H1 (cell line): ENCODE measurements around the gene DLEC1. TPM values are rescaled to one million over a fixed set of nuclear protein-coding genes. Genes with fewer than 3 reads are reported as not detected.

Source experiments
- CTCF ChIA-PET: fragments of 300-600 bp; sonication (Branson Sonifier 250); formaldehyde crosslinking; loops from one replicate; lab custom pipeline; 2021; ENCODE audit not compliant: partially characterized antibody; lab: Charles Lee
- POLR2A ChIA-PET: fragments of 300-600 bp; sonication (Branson Sonifier 250); formaldehyde crosslinking; loops from one replicate; lab custom pipeline; 2021; ENCODE audit warnings: inconsistent platforms; ENCODE audit not compliant: partially characterized antibody; lab: Charles Lee
- DNase-seq, 2 experiments: peaks; one replicate each; pipeline versions ENCODE4 v3.0.0 to v3.0.0-alpha.2; 2010 to 2022; ENCODE audit warnings: low spot score in 2 of 2, low read depth in 1 of 2, mixed read lengths in 1 of 2
- FAIRE-seq: peaks from 2 replicates; lab custom pipeline; 2011; peaks lifted over from hg19 to GRCh38; lab: Jason Lieb, UNC
- H2AFZ ChIP-seq: 2 replicates; pipeline ENCODE4 v1.8.1; 2012; ENCODE audit warnings: low read length, inconsistent platforms
- H2AK5ac ChIP-seq: 2 replicates; pipeline ENCODE4 v1.6.1; 2013; ENCODE audit warnings: low read depth, low read length
- H2BK120ac ChIP-seq: replicated peaks from 2 replicates; pipeline ENCODE3; 2013; ENCODE audit warnings: low read depth, low read length, inconsistent platforms
- H2BK12ac ChIP-seq: 2 replicates; pipeline ENCODE4 v1.6.1; 2013; ENCODE audit warnings: low read depth, low read length
- H2BK15ac ChIP-seq: 2 replicates; pipeline ENCODE4 v1.6.1; 2013; ENCODE audit warnings: low read length
- H2BK20ac ChIP-seq: 2 replicates; pipeline ENCODE4 v1.6.1; 2013; ENCODE audit warnings: low read length
- H2BK5ac ChIP-seq: 2 replicates; pipeline ENCODE4 v1.6.1; 2013; ENCODE audit warnings: low read depth, low read length
- H3K14ac ChIP-seq: 2 replicates; pipeline ENCODE4 v1.6.1; 2013; ENCODE audit warnings: inconsistent platforms; ENCODE audit not compliant: insufficient read length
- H3K18ac ChIP-seq: 2 replicates; pipeline ENCODE4 v1.6.1; 2013; ENCODE audit warnings: low read length; ENCODE audit errors: extremely low read depth
- H3K23ac ChIP-seq: 2 replicates; pipeline ENCODE4 v1.6.1; 2013; ENCODE audit warnings: inconsistent platforms; ENCODE audit not compliant: insufficient read length
- H3K23me2 ChIP-seq: 2 replicates; pipeline ENCODE4 v1.6.1; 2013; ENCODE audit warnings: low read depth, low read length
- H3K27ac ChIP-seq: 2 replicates; pipeline ENCODE4 v1.6.1; 2011; ENCODE audit warnings: low read depth, low read length, inconsistent platforms
- H3K27me3 ChIP-seq, 4 experiments: replicated peaks in 1 of 4; 1 replicate in 1 of 4; 2 replicates in 3 of 4; pipeline versions ENCODE4 v1.6.1 to v1.8.1; 2011 to 2013; ENCODE audit warnings: low read length in 3 of 4, mild to moderate bottlenecking in 3 of 4, inconsistent platforms in 2 of 4, mixed read lengths in 2 of 4, moderate library complexity in 1 of 4; ENCODE audit not compliant: control insufficient read depth in 3 of 4, insufficient read depth in 3 of 4; ENCODE audit errors: extremely low read depth in 1 of 4
- H3K36me3 ChIP-seq, 4 experiments: 2 replicates each; pipeline versions ENCODE4 v1.6.1 to v1.8.1; 2011 to 2013; ENCODE audit warnings: mild to moderate bottlenecking in 4 of 4, low read length in 3 of 4, moderate library complexity in 2 of 4, control low read depth in 1 of 4, inconsistent platforms in 1 of 4; ENCODE audit not compliant: insufficient read depth in 4 of 4, control insufficient read depth in 2 of 4
- H3K4ac ChIP-seq: replicated peaks from 2 replicates; pipeline ENCODE3; 2013; ENCODE audit warnings: low read length, low read depth, mixed read lengths, inconsistent platforms; ENCODE audit not compliant: insufficient read length
- H3K4me1 ChIP-seq, 4 experiments: replicated peaks in 1 of 4; 1 replicate in 1 of 4; 2 replicates in 3 of 4; pipeline versions ENCODE4 v1.6.1 to v1.8.1; 2011 to 2013; ENCODE audit warnings: low read length in 3 of 4, inconsistent platforms in 2 of 4, mixed read lengths in 1 of 4; ENCODE audit not compliant: insufficient read depth in 4 of 4, control insufficient read depth in 3 of 4
- H3K4me2 ChIP-seq, 2 experiments: 2 replicates each; pipeline versions ENCODE4 v1.6.1 to v1.8.1; 2011 to 2013; ENCODE audit warnings: low read depth in 2 of 2, low read length in 2 of 2, control low read depth in 1 of 2, inconsistent platforms in 1 of 2, mild to moderate bottlenecking in 1 of 2; ENCODE audit not compliant: insufficient read depth in 1 of 2
- H3K4me3 ChIP-seq, 4 experiments: fragments of 200-600, 300-600 bp in 1 of 4; sonication (generic), shearing (Covaris generic), sonication (Bioruptor Twin) in 1 of 4; 2 replicates each; pipeline versions ENCODE4 v1.5.1 to v1.8.1; 2011 to 2016; ENCODE audit warnings: low read length in 4 of 4, low read depth in 3 of 4, control low read depth in 2 of 4, inconsistent platforms in 2 of 4, mild to moderate bottlenecking in 2 of 4, mixed read lengths in 1 of 4, moderate library complexity in 1 of 4; ENCODE audit not compliant: insufficient read depth in 2 of 4; ENCODE audit errors: extremely low read depth in 1 of 4
- H3K56ac ChIP-seq: replicated peaks from 2 replicates; pipeline ENCODE3; 2013; ENCODE audit warnings: low read depth, mild to moderate bottlenecking, mixed read lengths, low read length, inconsistent platforms; ENCODE audit not compliant: insufficient read length
- H3K79me1 ChIP-seq: 2 replicates; pipeline ENCODE4 v1.6.1; 2013; ENCODE audit warnings: low read depth, low read length, control low read depth
- H3K79me2 ChIP-seq, 2 experiments: 2 replicates each; pipeline versions ENCODE4 v1.6.1 to v1.8.1; 2012 to 2013; ENCODE audit warnings: low read length in 2 of 2, mild to moderate bottlenecking in 2 of 2, inconsistent platforms in 1 of 2; ENCODE audit not compliant: insufficient read depth in 2 of 2, control insufficient read depth in 1 of 2
- H3K9ac ChIP-seq, 4 experiments: replicated peaks in 1 of 4; 1 replicate in 1 of 4; 2 replicates in 3 of 4; pipeline versions ENCODE4 v1.6.1 to v1.8.1; 2011 to 2013; ENCODE audit warnings: low read depth in 3 of 4, low read length in 3 of 4, control low read depth in 2 of 4, mild to moderate bottlenecking in 2 of 4, moderate library complexity in 2 of 4, inconsistent platforms in 1 of 4; ENCODE audit errors: extremely low read depth in 1 of 4
- H3K9me3 ChIP-seq, 2 experiments: 2 replicates each; pipeline versions ENCODE4 v1.6.1 to v1.8.1; 2012 to 2013; ENCODE audit warnings: mild to moderate bottlenecking in 2 of 2, moderate library complexity in 2 of 2, control low read depth in 1 of 2, inconsistent platforms in 1 of 2, low read depth in 1 of 2, low read length in 1 of 2, mixed read lengths in 1 of 2; ENCODE audit not compliant: insufficient read depth in 2 of 2
- H4K20me1 ChIP-seq, 2 experiments: replicated peaks in 1 of 2; 2 replicates each; pipeline versions ENCODE3 to v1.8.1; 2011 to 2013; ENCODE audit warnings: inconsistent platforms in 2 of 2, low read length in 2 of 2, mild to moderate bottlenecking in 1 of 2; ENCODE audit not compliant: insufficient read depth in 2 of 2, control insufficient read depth in 1 of 2
- H4K5ac ChIP-seq: 2 replicates; pipeline ENCODE4 v1.6.1; 2013; ENCODE audit warnings: low read length, low read depth, mixed read lengths, inconsistent platforms; ENCODE audit not compliant: insufficient read length
- H4K8ac ChIP-seq: 2 replicates; pipeline ENCODE4 v1.8.0; 2013; ENCODE audit warnings: mild to moderate bottlenecking, moderate library complexity, low read length, inconsistent platforms; ENCODE audit not compliant: insufficient read depth; ENCODE audit errors: extremely low read depth
- H4K91ac ChIP-seq: replicated peaks from 2 replicates; pipeline ENCODE3; 2013; ENCODE audit warnings: low read length, mixed read lengths, inconsistent platforms; ENCODE audit not compliant: insufficient read length
- HDAC6 ChIP-seq: IDR thresholded peaks from one replicate; pipeline ENCODE4 v1.7.1; 2012; ENCODE audit warnings: low read depth, mild to moderate bottlenecking, inconsistent platforms, low read length, moderate library complexity
- RAD21 ChIP-seq, 2 experiments: IDR thresholded peaks in 1 of 2; conservative IDR thresholded peaks in 1 of 2; 2 replicates each; pipeline ENCODE4 v1.6.1; 2011; ENCODE audit warnings: low read depth in 2 of 2, low read length in 2 of 2, improper control_type of control experiment in 1 of 2, inconsistent platforms in 1 of 2, mild to moderate bottlenecking in 1 of 2, moderate library complexity in 1 of 2
- TAF1 ChIP-seq: IDR thresholded peaks from 2 replicates; pipeline ENCODE4 v1.6.1; 2011; ENCODE audit warnings: mild to moderate bottlenecking, low read depth, low read length
- WGBS, 2 experiments: shearing (Covaris generic) in 1 of 2; methylation state at CpG; one replicate each; pipeline versions ENCODE4 v1.1.6 to v1.1.7; 2013 to 2015; ENCODE audit warnings: low lambda C conversion rate in 2 of 2, mixed read lengths in 2 of 2, inconsistent platforms in 1 of 2, low coverage in 1 of 2, missing lambda C conversion rate in 1 of 2; ENCODE audit not compliant: insufficient replicate concordance in 2 of 2, insufficient coverage in 1 of 2, insufficient read length in 1 of 2; ENCODE audit errors: extremely low coverage in 1 of 2, missing lambda C conversion rate in 1 of 2; 5-methylcytosine and 5-hydroxymethylcytosine counted together
- polyA plus RNA-seq, 7 experiments: library from polyadenylated mRNA; depleted of rRNA in 3 of 7; stranded (reverse) in 5 of 7; unstranded in 2 of 7; fragments of >200 nt in 5 of 7; fragments of 200-250 nt in 2 of 7; gene quantifications; 1 replicate in 5 of 7; 2 replicates in 1 of 7; 4 replicates in 1 of 7; pipeline versions ENCODE4 v1.2.1 to v1.2.3, GENCODE V29; 2011 to 2013; ENCODE audit warnings: missing spikeins in 2 of 7, mixed read lengths in 2 of 7
- total RNA-seq: library from RNA; stranded (reverse); fragmentation: NEBNext Ultra II Directional; extraction: Animal tissue kit (Norgen Biotek cat#: 25700); gene quantifications from 2 replicates; pipeline ENCODE4 v1.2.1, GENCODE V29; 2021
- TF ChIP-seq, protein P1 (sequence below), 3 experiments: IDR thresholded peaks; 1 replicate in 2 of 3; 2 replicates in 1 of 3; pipeline versions ENCODE4 v1.5.1 to v1.6.1; 2011; ENCODE audit warnings: low read length in 3 of 3, mild to moderate bottlenecking in 3 of 3, inconsistent platforms in 2 of 3, low read depth in 1 of 3, moderate library complexity in 1 of 3; ENCODE audit not compliant: insufficient read depth in 1 of 3; ENCODE audit errors: control extremely low read depth in 1 of 3

DLEC1 gene
- total and polyA plus RNA-seq, 2 of the 8 experiments (the other 6 are each of a cell fraction or from before 2014, with no cell fraction given) = 0.26 to 0.76 TPM

- Histone ChIP-seq H2BK12ac (peak overlapping the region; percentile 13; the same call in 1 of the 2 replicates), H2BK5ac (no peak overlapping the region), H3K36me3 (peaks cover 0 to 2% (median under 1%) of the 10 kb centered on the region in 4 experiments; a peak in 1 of 8 replicates), H3K79me2 (no peaks in the 10 kb centered on the region), H3K9ac (no peak overlapping the region), H4K91ac (peak overlapping the region; percentile 26), H4K8ac (peak overlapping the region; percentile 51; the same call in 1 of the 2 replicates), H3K79me1 (no peaks in the 10 kb centered on the region; the same call in 1 of the 2 replicates), H3K9me3 (no peaks in the 10 kb centered on the region), H2BK120ac (no peak overlapping the region), H3K18ac (no peak overlapping the region), H2AK5ac (no peak overlapping the region; the same call in 1 of the 2 replicates), H3K23ac (no peak overlapping the region), H3K4me1 (peaks cover 0 to 6% (median 4%) of the 10 kb centered on the region in 4 experiments; a peak in 6 of 7 replicates), H2BK15ac (no peak overlapping the region), H3K23me2 (peaks cover 4% of the 10 kb centered on the region; the same call in 1 of the 2 replicates), H3K27ac (no peak overlapping the region), H3K27me3 (peaks cover 0 to 4% (median 2%) of the 10 kb centered on the region in 4 experiments; a peak in 2 of 7 replicates), H2AFZ (no peak overlapping the region), H2BK20ac (no peak overlapping the region), H3K4me2 (no peak overlapping the region), H3K14ac (no peak overlapping the region), H4K20me1 (peaks cover 0 to 6% of the 10 kb centered on the region in 2 experiments), H3K4ac (no peak overlapping the region), H3K4me3 (no peak overlapping the region), H3K56ac (no peak overlapping the region), H4K5ac (no peak overlapping the region)
- DNase-seq (peak in 1 of 2 experiments; percentile 96), FAIRE-seq (no peak)
- WGBS, 2 experiments = 62% methylated on average over 7 of the region's 7 CpGs; no CpG with 5 or more reads in 1 of the 2 experiments
- ChIA-PET CTCF (interaction anchor here (0.7 to 5.3 kb wide), 59 partner anchors 11 to 664 kb away, joined by 3 to 75 read pairs (median 4); partner anchors contain the start of genes DLEC1 and SLC22A14), POLR2A (interaction anchor here (0.7 kb wide), 1 partner anchor 36 kb away, joined by 3 read pairs; the partner anchor contains the start of gene DLEC1)
- no peak for TF ChIP-seq HDAC6
- peak; percentile 76 to 78 for TF ChIP-seq RAD21 (IDR thresholded peaks at IDR 0.05 in 1 of 2, conservative IDR thresholded peaks at IDR 0.05 in 1 of 2; ENCODE audit: low read depth in 2 of 2, low read length in 2 of 2)
- no peak for TF ChIP-seq TAF1
- TF ChIP-seq, protein P1, sequence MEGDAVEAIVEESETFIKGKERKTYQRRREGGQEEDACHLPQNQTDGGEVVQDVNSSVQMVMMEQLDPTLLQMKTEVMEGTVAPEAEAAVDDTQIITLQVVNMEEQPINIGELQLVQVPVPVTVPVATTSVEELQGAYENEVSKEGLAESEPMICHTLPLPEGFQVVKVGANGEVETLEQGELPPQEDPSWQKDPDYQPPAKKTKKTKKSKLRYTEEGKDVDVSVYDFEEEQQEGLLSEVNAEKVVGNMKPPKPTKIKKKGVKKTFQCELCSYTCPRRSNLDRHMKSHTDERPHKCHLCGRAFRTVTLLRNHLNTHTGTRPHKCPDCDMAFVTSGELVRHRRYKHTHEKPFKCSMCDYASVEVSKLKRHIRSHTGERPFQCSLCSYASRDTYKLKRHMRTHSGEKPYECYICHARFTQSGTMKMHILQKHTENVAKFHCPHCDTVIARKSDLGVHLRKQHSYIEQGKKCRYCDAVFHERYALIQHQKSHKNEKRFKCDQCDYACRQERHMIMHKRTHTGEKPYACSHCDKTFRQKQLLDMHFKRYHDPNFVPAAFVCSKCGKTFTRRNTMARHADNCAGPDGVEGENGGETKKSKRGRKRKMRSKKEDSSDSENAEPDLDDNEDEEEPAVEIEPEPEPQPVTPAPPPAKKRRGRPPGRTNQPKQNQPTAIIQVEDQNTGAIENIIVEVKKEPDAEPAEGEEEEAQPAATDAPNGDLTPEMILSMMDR (IDR thresholded peaks at IDR 0.05; ENCODE audit: control extremely low read depth in 1 of 3, insufficient read depth in 1 of 3, low read depth in 1 of 3, low read length in 3 of 3) = peak in 2 of 3 experiments; percentile 92 to 99; a peak in 3 of 4 replicates
These were observed 35.6 kb upstream of the DLEC1 start for GRCh38 chr3:38003371-38003816.
